ENCODE results near the gene ZEB1.

Gene ZEB1

GRCh38 chr10:31318854-31319601, at the start of gene ZEB1:
TSS of gene ZEB1 (plus strand) at chr10:31319216. CDS start at chr10:31319235, 19 bp downstream.
- peak; percentile 57 for TF ChIP-seq CTCF (conservative IDR thresholded peaks at IDR 0.05)
- peak within 1 kb of the TSS; percentile 70 for H3K27ac ChIP-seq

GRCh38 chr10:31270954-31271353, 48.1 kb upstream of the ZEB1 start:
- no peak overlapping the region for H3K27ac ChIP-seq
- TF ChIP-seq CTCF (conservative IDR thresholded peaks at IDR 0.05), result no peak

DNA sequence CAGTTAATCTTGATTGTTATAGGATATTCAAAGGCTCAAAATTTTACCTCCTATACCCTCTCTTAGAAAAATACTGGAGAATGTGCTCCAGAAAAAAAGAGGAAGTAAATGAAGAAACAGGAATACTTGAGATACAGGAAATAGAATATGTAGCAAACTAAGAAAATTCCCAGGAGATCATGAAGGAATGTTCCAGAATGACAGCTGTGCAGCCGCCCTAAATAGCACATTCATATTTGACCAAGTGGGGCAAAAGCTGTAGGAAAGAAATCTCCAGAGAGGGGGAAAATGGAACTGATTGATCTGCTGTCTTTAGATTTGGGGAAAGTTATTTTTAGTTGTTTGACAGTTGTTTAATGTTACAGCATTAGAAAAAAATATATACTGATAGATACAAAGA, 46.2 kb upstream of the ZEB1 start:
- no peak for TF ChIP-seq CTCF (conservative IDR thresholded peaks at IDR 0.05)

GRCh38 chr10:31273789-31274188, 45.2 kb upstream of the ZEB1 start:
- no peak overlapping the region for H3K27ac ChIP-seq
- no peak for TF ChIP-seq CTCF (conservative IDR thresholded peaks at IDR 0.05)

More for the DNA sequence above, 46.2 kb upstream of the ZEB1 start:
- no peak overlapping the region for H3K27ac ChIP-seq

GRCh38 chr10:31274310-31274709, 44.7 kb upstream of the ZEB1 start:
- TF ChIP-seq CTCF (conservative IDR thresholded peaks at IDR 0.05), result no peak
- H3K27ac ChIP-seq, result no peak overlapping the region

- H3K27ac ChIP-seq, result no peak overlapping the region
- no peak for TF ChIP-seq CTCF (conservative IDR thresholded peaks at IDR 0.05)
These were observed 40.6 kb upstream of the ZEB1 start for GRCh38 chr10:31278279-31278941.

DNA sequence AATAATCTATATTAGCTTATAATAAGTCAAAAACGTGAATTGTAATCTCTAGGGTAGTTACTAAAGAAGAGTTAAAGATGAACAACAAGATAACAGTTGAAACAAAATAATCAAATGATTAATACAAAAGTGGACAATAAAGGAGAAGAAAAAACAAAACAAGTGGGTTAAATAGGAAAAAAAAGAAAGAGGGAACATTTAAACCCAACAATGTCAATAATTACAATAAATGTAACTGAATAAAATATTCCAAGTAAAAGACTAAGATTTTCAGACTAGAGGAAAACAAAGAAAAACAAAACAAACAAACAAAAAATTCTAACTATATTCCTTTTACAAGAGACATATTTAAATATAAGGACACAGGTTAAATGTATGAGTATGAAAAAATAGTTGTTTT, 38.0 kb upstream of the ZEB1 start:
- TF ChIP-seq CTCF (conservative IDR thresholded peaks at IDR 0.05), result no peak
- no peak overlapping the region for H3K27ac ChIP-seq
